ENCODE measurements around the gene ST7. TPM values are rescaled to one million over a fixed set of nuclear protein-coding genes. Genes with fewer than 3 reads are reported as not detected.

ST7 gene
- total and polyA plus RNA-seq, 7 donors: 6.0 to 12.5 (median 7.3) TPM

DNA sequence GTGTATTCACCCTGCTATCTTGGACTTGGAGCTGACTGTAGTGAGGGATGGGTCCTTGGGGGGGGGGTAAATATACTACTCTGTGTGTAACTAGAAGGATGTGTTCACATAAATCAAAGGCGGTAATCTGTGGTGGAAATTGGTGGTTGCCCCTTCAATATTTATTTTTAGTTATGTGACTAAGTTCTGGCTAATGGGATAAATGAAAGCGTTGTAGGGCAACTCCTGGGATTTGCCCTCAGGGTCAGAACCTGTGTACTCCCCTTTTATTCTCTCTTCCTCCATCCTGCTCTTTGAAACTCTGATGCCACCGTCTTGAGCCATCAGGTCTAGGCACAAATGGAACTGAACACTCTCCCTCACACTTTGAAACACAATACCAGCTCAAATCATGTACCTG lies 24.3 kb upstream of the ST7 start:
- TF ChIP-seq, protein P1, sequence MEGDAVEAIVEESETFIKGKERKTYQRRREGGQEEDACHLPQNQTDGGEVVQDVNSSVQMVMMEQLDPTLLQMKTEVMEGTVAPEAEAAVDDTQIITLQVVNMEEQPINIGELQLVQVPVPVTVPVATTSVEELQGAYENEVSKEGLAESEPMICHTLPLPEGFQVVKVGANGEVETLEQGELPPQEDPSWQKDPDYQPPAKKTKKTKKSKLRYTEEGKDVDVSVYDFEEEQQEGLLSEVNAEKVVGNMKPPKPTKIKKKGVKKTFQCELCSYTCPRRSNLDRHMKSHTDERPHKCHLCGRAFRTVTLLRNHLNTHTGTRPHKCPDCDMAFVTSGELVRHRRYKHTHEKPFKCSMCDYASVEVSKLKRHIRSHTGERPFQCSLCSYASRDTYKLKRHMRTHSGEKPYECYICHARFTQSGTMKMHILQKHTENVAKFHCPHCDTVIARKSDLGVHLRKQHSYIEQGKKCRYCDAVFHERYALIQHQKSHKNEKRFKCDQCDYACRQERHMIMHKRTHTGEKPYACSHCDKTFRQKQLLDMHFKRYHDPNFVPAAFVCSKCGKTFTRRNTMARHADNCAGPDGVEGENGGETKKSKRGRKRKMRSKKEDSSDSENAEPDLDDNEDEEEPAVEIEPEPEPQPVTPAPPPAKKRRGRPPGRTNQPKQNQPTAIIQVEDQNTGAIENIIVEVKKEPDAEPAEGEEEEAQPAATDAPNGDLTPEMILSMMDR (IDR thresholded peaks at IDR 0.05): no peak
- Histone ChIP-seq H3K4me1 (peaks cover 2% of the 10 kb centered on the region), H3K9me3 (no peaks in the 10 kb centered on the region), H3K27me3 (ENCODE audit: insufficient read depth in 3 of 3, low read length in 2 of 3) (no peaks in the 10 kb centered on the region), H3K36me3 (ENCODE audit: insufficient read depth in 1 of 2, low read depth in 1 of 2) (no peaks in the 10 kb centered on the region), H3K4me3 (no peak overlapping the region), H3K27ac (no peak overlapping the region)
- DNase-seq: no peak
- no peak for ATAC-seq
- 53 to 59% (median 58%) methylated on average over 3 of the region's 3 CpGs for WGBS, 3 donors
- intact Hi-C loops (cut with DNase I): no loop called here

DNA sequence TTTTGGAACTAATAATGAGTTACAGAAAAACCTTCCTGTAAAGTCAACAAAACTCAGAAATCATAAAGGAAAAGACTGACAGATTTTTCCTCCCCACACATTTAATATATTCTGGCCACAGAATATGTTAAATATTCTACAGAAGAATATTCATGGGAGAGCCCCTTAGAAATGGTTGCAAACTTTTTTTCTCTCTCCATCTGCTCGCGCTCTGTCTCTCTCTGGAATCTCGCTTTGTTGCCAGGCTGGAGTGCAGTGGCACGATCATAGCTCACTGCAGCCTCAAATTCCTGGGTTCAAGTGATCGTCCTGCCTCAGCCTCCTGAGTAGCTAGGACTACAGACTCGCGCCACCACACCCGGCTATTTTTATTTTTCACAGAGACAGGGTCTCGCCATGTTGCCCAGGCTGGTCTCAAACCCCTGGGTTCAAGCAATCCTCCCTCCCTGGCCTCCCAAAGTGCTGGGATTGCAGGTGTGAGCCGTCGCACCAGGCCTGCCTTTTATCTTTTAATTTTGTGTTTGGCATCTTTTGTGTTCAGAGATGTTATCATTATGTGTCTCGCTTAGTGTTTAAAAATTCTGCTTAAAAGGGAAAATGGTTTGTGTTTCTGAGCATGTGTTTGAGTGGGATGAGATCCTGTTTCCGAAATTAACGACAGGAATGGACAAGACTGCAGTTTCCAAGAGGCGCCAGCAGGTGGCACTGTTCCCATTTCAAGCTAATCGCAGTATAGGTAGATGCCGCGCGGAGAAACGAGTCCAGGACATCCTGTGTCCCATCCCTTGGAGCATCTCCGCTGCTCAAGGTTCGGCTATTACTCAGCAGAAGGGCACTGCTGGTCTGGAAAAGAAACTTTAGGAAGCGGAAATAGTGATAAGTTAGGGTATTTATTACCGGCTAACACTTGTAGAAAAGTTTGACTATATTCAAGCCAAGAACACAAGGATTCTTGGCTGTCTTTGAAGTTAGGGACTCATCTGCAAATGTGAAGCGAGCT lies 23.1 kb upstream of the ST7 start:
- Histone ChIP-seq H3K4me3 (no peak overlapping the region), H3K9me3 (no peaks in the 10 kb centered on the region), H3K27me3 (ENCODE audit: insufficient read depth in 3 of 3, low read length in 2 of 3) (no peaks in the 10 kb centered on the region), H3K27ac (no peak overlapping the region), H3K4me1 (peaks cover 2% of the 10 kb centered on the region), H3K36me3 (ENCODE audit: insufficient read depth in 1 of 2, low read depth in 1 of 2) (no peaks in the 10 kb centered on the region)
- WGBS, 3 donors: 32 to 36% (median 32%) methylated on average over 25 of the region's 25 CpGs
- intact Hi-C loops (cut with DNase I): loop anchor here (2.0 to 10.0 kb wide), 4 partner anchors 52 to 197 kb away; no protein-coding TSS in a partner anchor
- ATAC-seq (peak; percentile 84 to 93 (median 92)), DNase-seq (peak; percentile 82 to 87)
- TF ChIP-seq, protein P1 (IDR thresholded peaks at IDR 0.05): peak; percentile 94

DNA sequence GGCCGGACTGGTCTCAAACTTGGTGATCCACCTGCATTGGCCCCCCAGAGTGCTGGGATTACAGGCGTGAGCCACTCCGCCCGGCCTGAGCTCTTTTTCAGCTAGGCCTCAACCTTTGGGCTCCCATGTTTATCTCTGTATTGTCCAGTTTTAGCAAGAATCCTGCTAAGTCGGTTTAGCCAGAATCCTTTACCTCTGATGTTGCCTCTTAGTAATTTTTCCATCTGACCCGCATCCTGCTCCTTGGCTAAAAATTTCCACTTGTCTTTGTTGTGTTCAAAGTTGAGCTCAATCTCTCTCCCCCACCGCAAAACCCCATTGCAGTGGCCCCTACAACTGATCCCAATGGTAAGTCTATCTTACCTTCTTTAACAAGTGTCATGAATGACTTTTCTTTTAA lies 20.7 kb upstream of the ST7 start:
- WGBS, 3 donors: 93 to 99% (median 97%) methylated on average over 7 of the region's 7 CpGs
- Histone ChIP-seq H3K4me3 (no peak overlapping the region), H3K27ac (no peak overlapping the region), H3K36me3 (ENCODE audit: insufficient read depth in 1 of 2, low read depth in 1 of 2) (no peaks in the 10 kb centered on the region), H3K27me3 (ENCODE audit: insufficient read depth in 3 of 3, low read length in 2 of 3) (no peaks in the 10 kb centered on the region), H3K4me1 (peaks cover 2% of the 10 kb centered on the region), H3K9me3 (no peaks in the 10 kb centered on the region)
- intact Hi-C loops (cut with DNase I): loop anchor here (5.0 to 10.0 kb wide), 2 partner anchors 50 to 52 kb away; no protein-coding TSS in a partner anchor
- no peak for DNase-seq
- no peak for ATAC-seq
- TF ChIP-seq, protein P1 (IDR thresholded peaks at IDR 0.05): no peak

DNA sequence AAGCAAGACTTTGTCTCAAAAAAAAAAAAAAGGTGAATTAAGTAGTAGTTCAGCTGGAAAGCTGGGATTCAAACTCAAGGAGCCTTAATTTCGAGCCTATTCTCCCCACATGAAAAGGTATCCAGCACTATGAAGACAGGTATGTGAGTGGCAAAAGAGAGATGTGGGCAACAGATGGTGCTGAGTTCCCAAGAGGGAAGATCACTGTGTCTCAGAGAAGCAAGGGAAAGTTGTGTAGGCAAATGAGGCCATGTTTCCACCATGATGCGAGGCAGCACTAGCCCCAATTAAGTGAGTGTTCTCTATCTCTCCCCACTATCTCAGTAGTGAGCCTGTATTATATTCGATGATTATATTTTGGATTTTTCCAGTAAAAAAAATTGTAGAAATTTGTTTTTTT lies 19.8 kb upstream of the ST7 start:
- no peaks in the 10 kb centered on the region for H3K36me3 ChIP-seq (ENCODE audit: insufficient read depth in 1 of 2, low read depth in 1 of 2)
- H3K9me3 ChIP-seq: no peaks in the 10 kb centered on the region
- no peak overlapping the region for H3K27ac ChIP-seq
- peaks cover 2% of the 10 kb centered on the region for H3K4me1 ChIP-seq
- WGBS, 3 donors: 82 to 98% (median 84%) methylated on average over 3 of the region's 3 CpGs
- intact Hi-C loops (cut with DNase I): loop anchor here (5.0 to 10.0 kb wide), 2 partner anchors 49 to 51 kb away; no protein-coding TSS in a partner anchor
- no peak for ATAC-seq
- TF ChIP-seq, protein P1 (IDR thresholded peaks at IDR 0.05): no peak
- H3K4me3 ChIP-seq: no peak overlapping the region
- H3K27me3 ChIP-seq (ENCODE audit: insufficient read depth in 3 of 3, low read length in 2 of 3): no peaks in the 10 kb centered on the region
- DNase-seq: no peak
